ENCODE data around the gene MGAT5B. TPM values are rescaled to one million over a fixed set of nuclear protein-coding genes. Genes with fewer than 3 reads are reported as not detected.
"Not testable (repeated sequence)": the region's sequence is repeated elsewhere in the genome, so short reads cannot be mapped to it uniquely, and the experiment has no call there.

MGAT5B gene
- total RNA-seq, 1 donor, result 0.42 TPM

GRCh38 chr17:76841776-76842405, 26.3 kb upstream of the MGAT5B start:
- Histone ChIP-seq H3K4me3 (ENCODE audit: low read length) (no peak overlapping the region), H3K4me1 (ENCODE audit: insufficient read depth, low read length) (peaks cover 6% of the 10 kb centered on the region), H3K9me3 (ENCODE audit: low read depth, low read length) (no peaks in the 10 kb centered on the region), H3K27me3 (ENCODE audit: insufficient read depth, low read length) (peaks cover 24% of the 10 kb centered on the region)

GRCh38 chr17:76843068-76843467, 25.1 kb upstream of the MGAT5B start:
- H3K4me3 ChIP-seq (ENCODE audit: low read length); H3K4me1 ChIP-seq (ENCODE audit: insufficient read depth, low read length); H3K9me3 ChIP-seq (ENCODE audit: low read depth, low read length): not testable (repeated sequence)
- H3K27me3 ChIP-seq (ENCODE audit: insufficient read depth, low read length), result peaks cover 24% of the 10 kb centered on the region

GRCh38 chr17:76843703-76844484, 24.3 kb upstream of the MGAT5B start:
- Histone ChIP-seq H3K4me1 (ENCODE audit: insufficient read depth, low read length) (peaks cover 6% of the 10 kb centered on the region), H3K27me3 (ENCODE audit: insufficient read depth, low read length) (peaks cover 24% of the 10 kb centered on the region), H3K9me3 (ENCODE audit: low read depth, low read length) (no peaks in the 10 kb centered on the region), H3K4me3 (ENCODE audit: low read length) (no peak overlapping the region)

GRCh38 chr17:76844485-76844829, 23.7 kb upstream of the MGAT5B start:
- Histone ChIP-seq H3K4me3 (ENCODE audit: low read length) (no peak overlapping the region), H3K9me3 (ENCODE audit: low read depth, low read length) (no peaks in the 10 kb centered on the region), H3K4me1 (ENCODE audit: insufficient read depth, low read length) (peaks cover 2% of the 10 kb centered on the region), H3K27me3 (ENCODE audit: insufficient read depth, low read length) (peaks cover 24% of the 10 kb centered on the region)

- Histone ChIP-seq H3K4me3 (ENCODE audit: low read length) (no peak overlapping the region), H3K27me3 (ENCODE audit: insufficient read depth, low read length) (peaks cover 24% of the 10 kb centered on the region), H3K9me3 (ENCODE audit: low read depth, low read length) (no peaks in the 10 kb centered on the region)
Observed at GRCh38 chr17:76844846-76845245, 23.4 kb upstream of the MGAT5B start.

GRCh38 chr17:76845541-76846017, 22.6 kb upstream of the MGAT5B start:
- Histone ChIP-seq H3K4me1 (ENCODE audit: insufficient read depth, low read length) (no peaks in the 10 kb centered on the region), H3K27me3 (ENCODE audit: insufficient read depth, low read length) (peaks cover 17% of the 10 kb centered on the region)

More at GRCh38 chr17:76844846-76845245, 23.4 kb upstream of the MGAT5B start:
- no peaks in the 10 kb centered on the region for H3K4me1 ChIP-seq (ENCODE audit: insufficient read depth, low read length)

GRCh38 chr17:76847031-76847430, 21.2 kb upstream of the MGAT5B start:
- no peaks in the 10 kb centered on the region for H3K4me1 ChIP-seq (ENCODE audit: insufficient read depth, low read length)
- H3K4me3 ChIP-seq (ENCODE audit: low read length), result no peak overlapping the region
- H3K9me3 ChIP-seq (ENCODE audit: low read depth, low read length), result no peaks in the 10 kb centered on the region
- H3K27me3 ChIP-seq (ENCODE audit: insufficient read depth, low read length), result peaks cover 5% of the 10 kb centered on the region

More at GRCh38 chr17:76845541-76846017, 22.6 kb upstream of the MGAT5B start:
- Histone ChIP-seq H3K4me3 (ENCODE audit: low read length) (no peak overlapping the region), H3K9me3 (ENCODE audit: low read depth, low read length) (no peaks in the 10 kb centered on the region)

- Histone ChIP-seq H3K9me3 (ENCODE audit: low read depth, low read length) (no peaks in the 10 kb centered on the region), H3K4me3 (ENCODE audit: low read length) (no peak overlapping the region), H3K27me3 (ENCODE audit: insufficient read depth, low read length) (no peaks in the 10 kb centered on the region), H3K4me1 (ENCODE audit: insufficient read depth, low read length) (no peaks in the 10 kb centered on the region)
Observed at GRCh38 chr17:76848670-76849069, 19.5 kb upstream of the MGAT5B start.

GRCh38 chr17:76849160-76849559, 19.0 kb upstream of the MGAT5B start:
- H3K4me3 ChIP-seq (ENCODE audit: low read length); H3K27me3 ChIP-seq (ENCODE audit: insufficient read depth, low read length); H3K9me3 ChIP-seq (ENCODE audit: low read depth, low read length); H3K4me1 ChIP-seq (ENCODE audit: insufficient read depth, low read length): not testable (repeated sequence)

GRCh38 chr17:76852843-76853242, 15.4 kb upstream of the MGAT5B start:
- no peaks in the 10 kb centered on the region for H3K9me3 ChIP-seq (ENCODE audit: low read depth, low read length)
- H3K4me1 ChIP-seq (ENCODE audit: insufficient read depth, low read length), result no peaks in the 10 kb centered on the region
- no peaks in the 10 kb centered on the region for H3K27me3 ChIP-seq (ENCODE audit: insufficient read depth, low read length)
- H3K4me3 ChIP-seq (ENCODE audit: low read length), result no peak overlapping the region

GRCh38 chr17:76855105-76855504, 13.1 kb upstream of the MGAT5B start:
- Histone ChIP-seq H3K9me3 (ENCODE audit: low read depth, low read length) (no peaks in the 10 kb centered on the region), H3K4me1 (ENCODE audit: insufficient read depth, low read length) (no peaks in the 10 kb centered on the region), H3K27me3 (ENCODE audit: insufficient read depth, low read length) (no peaks in the 10 kb centered on the region), H3K4me3 (ENCODE audit: low read length) (no peak overlapping the region)

- Histone ChIP-seq H3K27me3 (ENCODE audit: insufficient read depth, low read length) (no peaks in the 10 kb centered on the region), H3K4me3 (ENCODE audit: low read length) (no peak overlapping the region), H3K9me3 (ENCODE audit: low read depth, low read length) (no peaks in the 10 kb centered on the region), H3K4me1 (ENCODE audit: insufficient read depth, low read length) (no peaks in the 10 kb centered on the region)
Observed at GRCh38 chr17:76862079-76862478, 6.1 kb upstream of the MGAT5B start.

GRCh38 chr17:76862494-76862893, 5.7 kb upstream of the MGAT5B start:
- Histone ChIP-seq H3K27me3 (ENCODE audit: insufficient read depth, low read length) (peaks cover 4% of the 10 kb centered on the region), H3K4me1 (ENCODE audit: insufficient read depth, low read length) (no peaks in the 10 kb centered on the region), H3K4me3 (ENCODE audit: low read length) (no peak overlapping the region), H3K9me3 (ENCODE audit: low read depth, low read length) (no peaks in the 10 kb centered on the region)

GRCh38 chr17:76864024-76864423, 4.2 kb upstream of the MGAT5B start:
- Histone ChIP-seq H3K27me3 (ENCODE audit: insufficient read depth, low read length) (peaks cover 11% of the 10 kb centered on the region), H3K4me1 (ENCODE audit: insufficient read depth, low read length) (peaks cover 4% of the 10 kb centered on the region), H3K4me3 (ENCODE audit: low read length) (no peak overlapping the region), H3K9me3 (ENCODE audit: low read depth, low read length) (no peaks in the 10 kb centered on the region)

GRCh38 chr17:76865174-76865573, 3.0 kb upstream of the MGAT5B start:
- H3K4me1 ChIP-seq (ENCODE audit: insufficient read depth, low read length), result peaks cover 6% of the 10 kb centered on the region
- peaks cover 15% of the 10 kb centered on the region for H3K27me3 ChIP-seq (ENCODE audit: insufficient read depth, low read length)
- no peaks in the 10 kb centered on the region for H3K9me3 ChIP-seq (ENCODE audit: low read depth, low read length)
- H3K4me3 ChIP-seq (ENCODE audit: low read length), result no peak overlapping the region

- no peak overlapping the region for H3K4me3 ChIP-seq (ENCODE audit: low read length)
- H3K9me3 ChIP-seq (ENCODE audit: low read depth, low read length), result no peaks in the 10 kb centered on the region
- peaks cover 6% of the 10 kb centered on the region for H3K4me1 ChIP-seq (ENCODE audit: insufficient read depth, low read length)
- H3K27me3 ChIP-seq (ENCODE audit: insufficient read depth, low read length), result peaks cover 22% of the 10 kb centered on the region
Observed at GRCh38 chr17:76866203-76866602, 2.0 kb upstream of the MGAT5B start.

Data from mononuclear cell (primary cell).